Right atrium auricular region (tissue), 2 donors: Measurements from ENCODE around the gene CUX1. TPM values are rescaled to one million over a fixed set of nuclear protein-coding genes. Genes with fewer than 3 reads are reported as not detected.
A peak's percentile ranks its signal among the peaks of the same experiment; 100 is the strongest.
"Not testable (repeated sequence)": the region's sequence is repeated elsewhere in the genome, so short reads cannot be mapped to it uniquely, and the experiment has no call there.

ENCODE experiments used
- DNase-seq: peaks from one replicate; pipeline ENCODE4 v3.0.0-alpha.2; 2019; ENCODE audit warnings: low spot score
- H3K27ac ChIP-seq, 2 donors: fragments of 200-600 bp; sonication (generic); 1 replicate in 1 of 2; 2 replicates in 1 of 2; pipeline ENCODE4 v1.5.1; 2016 to 2019
- H3K27me3 ChIP-seq, 2 donors: fragments of 200-600 bp; sonication (generic); one replicate each; pipeline versions ENCODE4 v1.5.1 to v1.6.0; 2017 to 2019
- H3K36me3 ChIP-seq: fragments of 200-600 bp; sonication (generic); one replicate; pipeline ENCODE4 v1.5.1; 2016
- H3K4me1 ChIP-seq, 2 donors: fragments of 200-600 bp; sonication (generic); one replicate each; pipeline versions ENCODE4 v1.5.1 to v1.6.0; 2017 to 2019
- H3K4me3 ChIP-seq, 2 donors: fragments of 200-600 bp; sonication (generic); 1 replicate in 1 of 2; 2 replicates in 1 of 2; pipeline ENCODE4 v1.5.1; 2017 to 2019; ENCODE audit warnings: mild to moderate bottlenecking in 1 of 2, moderate library complexity in 1 of 2
- H3K9me3 ChIP-seq, 2 donors: fragments of 200-600 bp; sonication (generic); one replicate each; pipeline ENCODE4 v1.5.1; 2019
- CTCF ChIP-seq, 2 donors: fragments of 200-600 bp; sonication (generic); IDR thresholded peaks; one replicate each; pipeline ENCODE4 v1.5.1; 2019; ENCODE audit warnings: antibody characterized with exemption in 2 of 2
- total RNA-seq, 2 donors: library from RNA; depleted of rRNA; stranded (reverse); fragments of >200 nt; gene quantifications; one replicate each; pipeline ENCODE4 v1.1.0, GENCODE V29; 2016

CUX1 gene
- total RNA-seq, 2 donors from 2014 or later: 71.1 to 94.4 TPM

DNA sequence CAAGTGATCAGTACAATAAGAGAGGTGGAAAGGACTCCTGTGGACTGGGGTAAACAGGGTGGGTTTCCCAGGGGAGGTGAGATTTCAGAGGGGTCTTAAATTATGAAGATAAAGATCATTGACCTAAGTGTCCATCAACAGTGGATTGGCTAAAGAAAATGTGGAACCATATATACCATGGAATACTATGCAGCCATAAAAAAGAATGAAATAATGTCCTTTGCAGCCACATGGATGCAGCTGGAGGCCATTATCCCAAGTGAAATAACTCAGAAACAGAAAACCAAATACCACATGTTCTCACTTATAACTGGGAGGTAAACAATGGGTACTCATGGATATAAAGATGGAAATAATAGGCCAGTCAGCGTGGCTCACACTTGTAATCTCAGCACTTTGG, 28.9 kb upstream of the CUX1 start:
- H3K27me3 ChIP-seq: no peaks in the 10 kb centered on the region
- no peaks in the 10 kb centered on the region for H3K9me3 ChIP-seq
- no peak overlapping the region for H3K27ac ChIP-seq
- H3K4me1 ChIP-seq: peaks cover 0 to 21% of the 10 kb centered on the region in 2 donors
- no peaks in the 10 kb centered on the region for H3K36me3 ChIP-seq
- TF ChIP-seq CTCF (IDR thresholded peaks at IDR 0.05): no peak
- no peak overlapping the region for H3K4me3 ChIP-seq
- no peak for DNase-seq

- Histone ChIP-seq H3K27me3 (no peaks in the 10 kb centered on the region), H3K36me3 (no peaks in the 10 kb centered on the region), H3K9me3 (no peaks in the 10 kb centered on the region), H3K4me3 (no peak overlapping the region), H3K27ac (no peak overlapping the region), H3K4me1 (peaks cover 0 to 6% of the 10 kb centered on the region in 2 donors)
- no peak for TF ChIP-seq CTCF (IDR thresholded peaks at IDR 0.05)
- DNase-seq: no peak
Measured at GRCh38 chr7:101790566-101791293, 26.7 kb upstream of the CUX1 start.

- Histone ChIP-seq H3K9me3 (no peaks in the 10 kb centered on the region), H3K4me1 (peaks cover 0 to 6% of the 10 kb centered on the region in 2 donors), H3K27me3 (no peaks in the 10 kb centered on the region), H3K4me3 (no peak overlapping the region), H3K36me3 (no peaks in the 10 kb centered on the region), H3K27ac (peak overlapping the region; percentile 11 to 64)
- DNase-seq: peak; percentile 78
- TF ChIP-seq CTCF (IDR thresholded peaks at IDR 0.05): no peak
Measured at GRCh38 chr7:101792051-101792681, 25.3 kb upstream of the CUX1 start.

DNA sequence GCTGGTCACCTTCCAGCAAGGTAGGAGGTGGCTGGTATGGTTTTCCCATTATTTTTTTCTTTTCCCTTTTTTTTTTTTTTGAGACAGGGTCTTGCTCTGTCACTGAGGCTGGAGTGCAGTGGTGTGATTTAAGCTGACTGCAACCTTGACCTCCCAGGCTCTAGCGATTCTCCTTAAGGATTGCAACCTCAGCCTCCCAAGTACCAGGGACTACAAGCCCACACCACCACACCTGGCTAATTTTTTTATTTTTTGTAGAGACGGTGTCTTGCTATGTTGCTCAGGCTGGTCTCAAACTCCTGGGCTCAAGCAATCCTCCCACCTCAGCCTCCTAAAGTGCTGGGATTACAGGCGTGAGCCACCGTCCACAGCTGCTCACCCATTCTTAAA, 24.7 kb upstream of the CUX1 start:
- not testable (repeated sequence) for H3K9me3 ChIP-seq, H3K27me3 ChIP-seq, DNase-seq, H3K4me3 ChIP-seq, H3K4me1 ChIP-seq, H3K36me3 ChIP-seq
- peak overlapping the region; percentile 11 to 64 for H3K27ac ChIP-seq

DNA sequence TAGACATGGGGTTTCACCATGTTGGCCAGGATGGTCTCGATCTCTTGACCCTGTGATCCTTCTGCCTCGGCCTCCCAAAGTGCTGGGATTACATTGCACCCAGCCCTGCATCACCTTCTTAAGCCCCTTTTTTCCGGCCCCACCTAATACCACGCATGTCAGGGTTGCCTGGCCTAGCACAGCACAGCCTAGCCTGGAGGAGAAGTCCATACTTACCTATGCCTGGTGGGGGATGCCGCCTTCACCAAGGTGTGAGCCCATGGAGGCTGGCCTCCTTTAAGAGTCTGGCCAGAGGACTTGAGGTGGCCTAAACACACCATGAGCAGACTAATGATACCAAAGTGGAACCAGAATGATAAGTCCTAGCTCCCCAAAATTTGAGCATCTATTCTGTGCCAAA, 22.0 kb upstream of the CUX1 start:
- Histone ChIP-seq H3K36me3 (no peaks in the 10 kb centered on the region), H3K4me3 (no peak overlapping the region), H3K4me1 (peaks cover 0 to 6% of the 10 kb centered on the region in 2 donors), H3K27ac (no peak overlapping the region), H3K9me3 (no peaks in the 10 kb centered on the region), H3K27me3 (no peaks in the 10 kb centered on the region)
- no peak for DNase-seq
- no peak for TF ChIP-seq CTCF (IDR thresholded peaks at IDR 0.05)

GRCh38 chr7:101798173-101798572, 19.3 kb upstream of the CUX1 start:
- not testable (repeated sequence) for H3K9me3 ChIP-seq, H3K4me1 ChIP-seq, H3K27ac ChIP-seq, H3K36me3 ChIP-seq, H3K4me3 ChIP-seq, DNase-seq, H3K27me3 ChIP-seq
